Measurements from ENCODE around the gene OSR1. TPM values are rescaled to one million over a fixed set of nuclear protein-coding genes. Genes with fewer than 3 reads are reported as not detected.

The OSR1 gene
- total and polyA plus RNA-seq, 2 of the 4 experiments (the other 2 are of a cell fraction) = 12.4 to 48.0 TPM

DNA sequence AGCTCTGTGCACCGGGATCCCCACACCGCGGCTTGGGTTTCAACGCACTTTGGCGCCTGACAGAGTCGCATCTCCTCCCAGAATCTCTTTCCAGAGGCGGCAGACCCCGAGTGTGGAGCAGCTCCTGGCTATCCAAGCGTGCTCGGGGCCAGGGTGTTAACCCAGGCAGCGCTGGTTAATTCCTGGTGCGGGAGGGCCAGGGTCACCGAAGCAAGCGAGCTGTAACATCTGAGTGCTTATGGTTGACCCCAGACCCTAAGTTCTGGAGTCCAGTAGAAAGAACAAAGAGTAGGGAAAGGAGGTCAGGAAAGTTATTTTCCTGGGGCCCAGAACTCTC lies 566 bp upstream of the OSR1 start:
- Histone ChIP-seq H3K9me1 (ENCODE audit: insufficient read depth, low read length) (peaks cover 12% of the 10 kb centered on the region), H3K4ac (ENCODE audit: low read depth, low read length) (peak overlapping the region; percentile 96), H3K14ac (replicated peaks; ENCODE audit: low read depth, low read length) (peak overlapping the region; percentile 85), H2BK20ac (ENCODE audit: low read depth, low read length) (peak overlapping the region; percentile 75), H3K18ac (ENCODE audit: low read depth, low read length) (peak overlapping the region; percentile 95; the same call in 1 of the 2 replicates), H2AK5ac (ENCODE audit: low read depth, low read length) (peak overlapping the region; percentile 72; the same call in 1 of the 2 replicates), H3K79me1 (ENCODE audit: low read depth in 1 of 2, low read length in 2 of 2) (peaks cover 6 to 38% of the 10 kb centered on the region in 2 experiments), H3K9ac (ENCODE audit: low read depth, low read length) (peak overlapping the region; percentile 88), H3K27ac (ENCODE audit: insufficient read depth, low read length) (peak overlapping the region; percentile 94), H3K23ac (ENCODE audit: low read depth, low read length) (peak overlapping the region; percentile 77; the same call in 1 of the 2 replicates), H3K4me3 (ENCODE audit: insufficient read depth, low read depth, low read length) (peak overlapping the region; percentile 52), H4K20me1 (ENCODE audit: insufficient read depth, low read length) (peaks cover 32% of the 10 kb centered on the region), H2AK9ac (replicated peaks; ENCODE audit: low read depth, low read length, poor library complexity) (peak overlapping the region; percentile 68), H3K4me1 (ENCODE audit: control insufficient read depth, insufficient read depth, low read length) (peaks cover 16% of the 10 kb centered on the region), H3K36me3 (ENCODE audit: control insufficient read depth, insufficient read depth, low read length) (peaks cover 4% of the 10 kb centered on the region; the same call in 1 of the 2 replicates), H3K27me3 (ENCODE audit: control insufficient read depth, insufficient read depth, low read length) (peaks cover 2% of the 10 kb centered on the region; the same call in 1 of the 2 replicates), H4K91ac (ENCODE audit: insufficient read depth, low read depth, low read length) (peak overlapping the region; percentile 99), H3K4me2 (ENCODE audit: low read depth, low read length) (peak overlapping the region; percentile 94), H3K9me3 (ENCODE audit: control insufficient read depth, insufficient read depth, low read length) (no peaks in the 10 kb centered on the region), H2BK120ac (ENCODE audit: low read depth, low read length) (peak overlapping the region; percentile 97), H4K8ac (ENCODE audit: low read depth in 2 of 2, low read length in 2 of 2) (peak overlapping the region; percentile 92 to 96), H3K56ac (ENCODE audit: extremely low read depth, insufficient read depth, low read length) (no peak overlapping the region; the same call in 1 of the 2 replicates), H2BK5ac (ENCODE audit: low read depth, low read length, poor library complexity, severe bottlenecking) (no peak overlapping the region), H2BK15ac (ENCODE audit: low read depth, low read length) (peak overlapping the region; percentile 97; the same call in 2 of the 3 replicates), H2AFZ (replicated peaks; ENCODE audit: low read length, poor library complexity) (peak overlapping the region; percentile 96), H4K5ac (ENCODE audit: low read depth, low read length) (peak overlapping the region; percentile 81)
- TF ChIP-seq FOS (IDR thresholded peaks at IDR 0.05; ENCODE audit: low read depth, low read length) = no peak
- no peak for TF ChIP-seq MAFK (IDR thresholded peaks at IDR 0.05; ENCODE audit: low read depth, low read length)
- no peak for TF ChIP-seq NFE2L2 (IDR thresholded peaks at IDR 0.05; ENCODE audit: low read depth, low read length)
- TF ChIP-seq, protein P1, sequence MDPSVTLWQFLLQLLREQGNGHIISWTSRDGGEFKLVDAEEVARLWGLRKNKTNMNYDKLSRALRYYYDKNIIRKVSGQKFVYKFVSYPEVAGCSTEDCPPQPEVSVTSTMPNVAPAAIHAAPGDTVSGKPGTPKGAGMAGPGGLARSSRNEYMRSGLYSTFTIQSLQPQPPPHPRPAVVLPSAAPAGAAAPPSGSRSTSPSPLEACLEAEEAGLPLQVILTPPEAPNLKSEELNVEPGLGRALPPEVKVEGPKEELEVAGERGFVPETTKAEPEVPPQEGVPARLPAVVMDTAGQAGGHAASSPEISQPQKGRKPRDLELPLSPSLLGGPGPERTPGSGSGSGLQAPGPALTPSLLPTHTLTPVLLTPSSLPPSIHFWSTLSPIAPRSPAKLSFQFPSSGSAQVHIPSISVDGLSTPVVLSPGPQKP (IDR thresholded peaks at IDR 0.05; ENCODE audit: borderline replicate concordance, low read depth, low read length) = no peak
- no peak for TF ChIP-seq RAD21 (IDR thresholded peaks at IDR 0.05; ENCODE audit: low read length)
- TF ChIP-seq BHLHE40 (IDR thresholded peaks at IDR 0.05; ENCODE audit: low read depth, low read length) = no peak
- no peak for TF ChIP-seq MAZ (IDR thresholded peaks at IDR 0.05; ENCODE audit: borderline replicate concordance, low read depth, low read length)
- TF ChIP-seq POLR2A (IDR thresholded peaks at IDR 0.05; ENCODE audit: low read depth, low read length) = no peak
- no peak for TF ChIP-seq RFX5 (IDR thresholded peaks at IDR 0.05; ENCODE audit: low read depth, low read length)
- TF ChIP-seq, protein P2, sequence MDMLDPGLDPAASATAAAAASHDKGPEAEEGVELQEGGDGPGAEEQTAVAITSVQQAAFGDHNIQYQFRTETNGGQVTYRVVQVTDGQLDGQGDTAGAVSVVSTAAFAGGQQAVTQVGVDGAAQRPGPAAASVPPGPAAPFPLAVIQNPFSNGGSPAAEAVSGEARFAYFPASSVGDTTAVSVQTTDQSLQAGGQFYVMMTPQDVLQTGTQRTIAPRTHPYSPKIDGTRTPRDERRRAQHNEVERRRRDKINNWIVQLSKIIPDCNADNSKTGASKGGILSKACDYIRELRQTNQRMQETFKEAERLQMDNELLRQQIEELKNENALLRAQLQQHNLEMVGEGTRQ (IDR thresholded peaks at IDR 0.05; ENCODE audit: low read depth, low read length) = no peak
- TF ChIP-seq, protein P3, sequence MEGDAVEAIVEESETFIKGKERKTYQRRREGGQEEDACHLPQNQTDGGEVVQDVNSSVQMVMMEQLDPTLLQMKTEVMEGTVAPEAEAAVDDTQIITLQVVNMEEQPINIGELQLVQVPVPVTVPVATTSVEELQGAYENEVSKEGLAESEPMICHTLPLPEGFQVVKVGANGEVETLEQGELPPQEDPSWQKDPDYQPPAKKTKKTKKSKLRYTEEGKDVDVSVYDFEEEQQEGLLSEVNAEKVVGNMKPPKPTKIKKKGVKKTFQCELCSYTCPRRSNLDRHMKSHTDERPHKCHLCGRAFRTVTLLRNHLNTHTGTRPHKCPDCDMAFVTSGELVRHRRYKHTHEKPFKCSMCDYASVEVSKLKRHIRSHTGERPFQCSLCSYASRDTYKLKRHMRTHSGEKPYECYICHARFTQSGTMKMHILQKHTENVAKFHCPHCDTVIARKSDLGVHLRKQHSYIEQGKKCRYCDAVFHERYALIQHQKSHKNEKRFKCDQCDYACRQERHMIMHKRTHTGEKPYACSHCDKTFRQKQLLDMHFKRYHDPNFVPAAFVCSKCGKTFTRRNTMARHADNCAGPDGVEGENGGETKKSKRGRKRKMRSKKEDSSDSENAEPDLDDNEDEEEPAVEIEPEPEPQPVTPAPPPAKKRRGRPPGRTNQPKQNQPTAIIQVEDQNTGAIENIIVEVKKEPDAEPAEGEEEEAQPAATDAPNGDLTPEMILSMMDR (conservative IDR thresholded peaks at IDR 0.05; ENCODE audit: low read depth, low read length) = no peak
- no peak for TF ChIP-seq CEBPB (IDR thresholded peaks at IDR 0.05; ENCODE audit: low read depth, low read length)
- no peak for TF ChIP-seq MXI1 (IDR thresholded peaks at IDR 0.05; ENCODE audit: borderline replicate concordance, low read depth, low read length)
- TF ChIP-seq RCOR1 (IDR thresholded peaks at IDR 0.05; ENCODE audit: insufficient replicate concordance, low read length) = no peak
- ATAC-seq (ENCODE audit: low read depth) = no peak
- dilution Hi-C loops (cut with HindIII; ENCODE audit: low sequenced_read_pairs, unreplicated experiment) = no loop called here
- ChIA-PET POLR2A (ENCODE audit: unreplicated experiment) (interaction anchor here (1.0 kb wide), 2 partner anchors 11 to 150 kb away, joined by 3 to 4 read pairs; no protein-coding TSS in a partner anchor), CTCF (interaction anchor here (1.3 kb wide), 1 partner anchor 238 kb away, joined by 3 read pairs; no protein-coding TSS in a partner anchor)
- in situ Hi-C loops (cut with MboI; ENCODE audit: low sequenced_read_pairs) = loop anchor here (10.0 kb wide), 1 partner anchor 234 kb away; no protein-coding TSS in a partner anchor
- 36% methylated on average over 11 of the region's 14 CpGs; no CpG with 5 or more reads in 1 of the 2 experiments for WGBS, 2 experiments (ENCODE audit: extremely low coverage in 2 of 2, insufficient read length in 1 of 2)
- intact Hi-C loops (cut with micrococcal nuclease) = loop anchor here (5.0 kb wide), 2 partner anchors 237 to 372 kb away; no protein-coding TSS in a partner anchor
- DNase-seq = no peak
- BruUV-seq (replicated peaks) = no TSS peak

Measured in IMR-90 (cell line).